Loucy (cell line): ENCODE data around the gene MEAK7.

ENCODE experiments used
- EZH2phosphoT487 ChIP-seq: fragments of 200-600 bp; IDR thresholded peaks from 2 replicates; pipeline ENCODE4 v1.6.1; 2018; ENCODE audit warnings: antibody characterized with exemption, mild to moderate bottlenecking, moderate library complexity, borderline replicate concordance
- TF ChIP-seq, protein P1 (sequence below): fragments of 200-600 bp; sonication (generic); conservative IDR thresholded peaks from 2 replicates; pipeline ENCODE4 v1.5.1; 2014; ENCODE audit warnings: mild to moderate bottlenecking, antibody characterized with exemption, low read length

DNA sequence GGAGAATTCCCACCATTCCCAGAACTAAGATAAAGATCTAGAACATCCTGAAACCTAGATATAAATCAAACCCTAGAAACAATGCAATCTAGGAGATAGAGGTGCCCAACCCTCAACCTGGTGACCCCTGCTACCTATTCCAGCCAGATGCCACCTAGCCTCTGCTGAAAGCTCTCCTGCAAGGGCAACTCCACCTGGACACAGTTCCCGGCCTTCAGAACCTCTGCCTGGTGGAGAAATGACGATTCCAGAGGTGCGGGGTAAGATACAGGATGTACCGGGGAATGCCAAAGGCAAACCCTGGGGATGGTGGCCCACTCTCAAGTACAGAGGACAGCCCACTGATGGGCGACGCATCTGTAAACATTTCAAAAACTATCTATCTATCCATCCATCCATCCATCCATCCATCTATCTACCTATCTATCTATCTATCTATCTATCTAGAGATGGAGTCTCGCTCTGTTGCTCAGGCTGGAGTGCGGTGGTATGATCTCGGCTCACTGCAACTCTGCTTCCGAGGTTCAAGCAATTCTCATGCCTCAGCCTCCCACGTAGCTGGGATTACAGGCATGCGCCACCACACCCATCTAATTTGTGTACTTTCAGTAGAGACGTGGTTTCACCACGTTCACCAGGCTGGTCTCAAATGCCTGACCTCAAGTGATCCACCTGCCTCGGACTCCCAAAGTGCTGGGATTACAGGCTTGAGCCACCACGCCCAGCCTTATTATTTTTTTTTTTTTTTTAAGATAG is 19.0 kb downstream of the MEAK7 start:
- TF ChIP-seq, protein P1, sequence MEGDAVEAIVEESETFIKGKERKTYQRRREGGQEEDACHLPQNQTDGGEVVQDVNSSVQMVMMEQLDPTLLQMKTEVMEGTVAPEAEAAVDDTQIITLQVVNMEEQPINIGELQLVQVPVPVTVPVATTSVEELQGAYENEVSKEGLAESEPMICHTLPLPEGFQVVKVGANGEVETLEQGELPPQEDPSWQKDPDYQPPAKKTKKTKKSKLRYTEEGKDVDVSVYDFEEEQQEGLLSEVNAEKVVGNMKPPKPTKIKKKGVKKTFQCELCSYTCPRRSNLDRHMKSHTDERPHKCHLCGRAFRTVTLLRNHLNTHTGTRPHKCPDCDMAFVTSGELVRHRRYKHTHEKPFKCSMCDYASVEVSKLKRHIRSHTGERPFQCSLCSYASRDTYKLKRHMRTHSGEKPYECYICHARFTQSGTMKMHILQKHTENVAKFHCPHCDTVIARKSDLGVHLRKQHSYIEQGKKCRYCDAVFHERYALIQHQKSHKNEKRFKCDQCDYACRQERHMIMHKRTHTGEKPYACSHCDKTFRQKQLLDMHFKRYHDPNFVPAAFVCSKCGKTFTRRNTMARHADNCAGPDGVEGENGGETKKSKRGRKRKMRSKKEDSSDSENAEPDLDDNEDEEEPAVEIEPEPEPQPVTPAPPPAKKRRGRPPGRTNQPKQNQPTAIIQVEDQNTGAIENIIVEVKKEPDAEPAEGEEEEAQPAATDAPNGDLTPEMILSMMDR, result no peak
- no peak for TF ChIP-seq EZH2phosphoT487
